ENCODE results near the gene MSMP. TPM values are rescaled to one million over a fixed set of nuclear protein-coding genes. Genes with fewer than 3 reads are reported as not detected.

MSMP gene
- total RNA-seq, 1 donor from 2014 or later, result not detected

DNA sequence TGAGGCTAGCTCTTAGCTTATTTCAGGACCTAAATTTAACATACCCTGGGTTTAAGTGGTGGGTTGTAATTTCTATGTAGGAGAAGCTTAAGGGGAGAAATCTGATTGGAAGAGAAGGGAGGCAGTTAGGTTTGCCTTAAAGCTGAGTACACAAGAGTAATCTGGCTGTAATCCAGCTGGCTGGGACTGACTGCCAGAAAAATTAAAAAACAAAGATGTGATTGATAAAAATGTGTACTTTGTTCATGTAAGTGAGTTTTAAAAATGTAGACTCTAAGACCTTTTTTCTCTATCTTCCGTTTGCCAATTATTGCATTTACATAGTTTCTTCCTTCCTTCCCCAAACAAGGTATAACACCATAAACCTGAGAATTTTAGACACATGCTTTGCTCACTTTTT, 17.5 kb upstream of the MSMP start:
- no peak for DNase-seq (ENCODE audit: low read depth)

DNA sequence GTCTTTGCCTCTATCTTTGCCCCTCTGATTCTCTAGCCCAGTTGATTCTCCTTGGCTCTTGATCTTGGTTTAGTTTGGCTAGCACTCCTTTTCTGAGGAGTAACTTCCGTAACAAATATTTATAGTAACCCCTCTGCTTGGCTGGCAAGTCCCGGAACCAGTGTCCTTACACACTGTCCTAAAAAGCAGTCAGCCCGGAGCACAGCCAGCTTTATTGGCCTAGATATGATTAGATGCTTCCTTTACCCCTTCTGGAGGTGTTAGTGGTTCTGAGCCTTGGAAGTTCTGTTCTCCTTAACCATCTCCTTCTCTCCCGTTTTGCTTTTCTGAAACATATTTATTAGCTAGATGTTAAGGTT, 17.0 kb upstream of the MSMP start:
- DNase-seq (ENCODE audit: low read depth), result no peak

DNA sequence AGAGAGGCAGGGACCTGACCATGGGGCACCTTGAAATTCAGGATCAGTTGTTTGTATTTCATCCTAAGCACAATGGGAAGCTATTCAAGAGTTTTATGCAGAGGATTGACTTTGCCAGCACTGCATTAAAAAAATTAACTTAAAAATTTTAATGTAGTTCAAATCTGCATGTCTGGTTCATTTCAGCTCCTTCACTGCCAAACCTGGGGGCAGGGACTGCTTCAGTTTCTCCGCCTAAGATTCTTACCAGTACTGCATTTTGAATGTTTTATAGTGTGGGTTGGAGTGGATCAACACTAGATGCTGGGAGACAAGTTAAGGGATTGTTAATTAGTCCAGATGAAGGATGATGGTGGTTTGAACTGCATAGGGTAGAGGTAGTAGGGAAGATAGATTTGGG, 15.7 kb upstream of the MSMP start:
- DNase-seq (ENCODE audit: low read depth), result no peak

DNA sequence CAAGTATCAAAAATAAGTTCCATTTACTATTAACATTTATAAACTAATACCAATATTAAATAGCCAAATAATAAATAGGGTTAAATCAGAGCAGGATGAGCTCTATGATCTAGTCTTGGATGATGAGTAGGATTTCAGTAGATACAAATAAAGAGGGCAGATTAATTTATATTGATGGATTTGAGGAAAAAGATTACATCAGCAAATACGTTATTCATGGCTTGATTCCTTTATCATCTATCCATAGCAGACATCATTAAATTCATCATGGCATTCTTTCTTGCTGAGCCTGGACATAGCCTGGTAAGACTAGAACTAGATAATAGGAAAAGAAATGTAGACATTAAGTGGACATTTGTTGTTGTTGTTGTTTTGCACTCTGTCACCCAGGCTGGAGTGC, 13.4 kb upstream of the MSMP start:
- no peak for DNase-seq (ENCODE audit: low read depth)

DNA sequence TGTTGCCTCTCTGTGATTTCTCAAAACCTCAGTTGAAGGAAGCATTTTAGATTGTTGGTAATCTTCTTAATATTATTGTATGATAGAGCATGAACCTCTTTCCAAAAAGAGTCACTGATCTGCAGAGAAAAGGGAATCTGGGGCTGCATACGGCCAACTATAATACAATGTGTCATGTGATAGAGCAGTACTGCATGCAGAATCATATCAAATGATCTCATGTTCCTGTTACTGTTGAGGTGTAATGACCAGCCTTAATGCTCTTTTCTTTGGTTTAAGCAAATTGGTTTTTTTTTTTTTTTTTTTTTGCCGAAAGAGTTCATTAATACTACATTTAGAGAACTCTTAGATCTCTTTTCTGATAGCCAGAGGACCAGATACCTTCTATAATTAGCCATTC, 12.9 kb upstream of the MSMP start:
- DNase-seq (ENCODE audit: low read depth), result no peak

DNA sequence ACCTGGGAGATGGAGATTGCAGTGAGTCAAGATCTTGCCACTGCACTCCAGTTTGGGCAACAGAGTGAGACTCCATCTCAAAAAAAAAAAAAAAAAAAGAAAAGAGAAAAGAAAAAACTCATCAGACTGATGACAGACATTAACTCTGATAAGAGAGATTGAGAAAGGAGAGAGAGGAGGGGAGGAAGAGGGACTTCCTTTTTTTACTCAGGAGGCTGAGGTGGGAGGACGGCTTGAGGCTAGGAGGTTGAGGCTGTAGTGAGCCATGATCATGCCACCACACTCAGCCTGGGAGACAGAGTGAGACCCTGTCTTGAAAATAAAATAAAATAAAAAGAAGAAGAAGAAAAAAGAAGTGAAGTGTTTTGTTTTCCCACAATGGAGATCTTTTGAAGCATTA, 9.7 kb upstream of the MSMP start:
- DNase-seq (ENCODE audit: low read depth), result no peak

DNA sequence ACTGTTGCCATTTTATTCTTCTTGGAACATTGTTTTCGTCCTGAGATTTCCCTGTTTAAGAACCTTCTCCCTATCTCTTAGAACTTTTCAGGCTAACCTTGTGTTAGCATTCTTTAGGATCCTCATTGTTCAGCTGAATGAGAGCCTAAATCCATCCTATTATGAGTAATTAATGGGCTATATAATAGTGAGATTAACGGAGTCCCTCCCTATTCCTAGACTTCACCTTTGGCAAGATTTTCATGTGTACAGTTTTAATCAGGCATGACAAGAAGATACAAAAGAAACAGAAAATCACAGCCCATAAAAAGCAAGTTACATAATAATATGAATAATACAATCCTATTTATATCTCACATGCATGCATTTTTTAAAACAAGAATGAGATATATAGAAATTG, 9.1 kb upstream of the MSMP start:
- DNase-seq (ENCODE audit: low read depth), result no peak

DNA sequence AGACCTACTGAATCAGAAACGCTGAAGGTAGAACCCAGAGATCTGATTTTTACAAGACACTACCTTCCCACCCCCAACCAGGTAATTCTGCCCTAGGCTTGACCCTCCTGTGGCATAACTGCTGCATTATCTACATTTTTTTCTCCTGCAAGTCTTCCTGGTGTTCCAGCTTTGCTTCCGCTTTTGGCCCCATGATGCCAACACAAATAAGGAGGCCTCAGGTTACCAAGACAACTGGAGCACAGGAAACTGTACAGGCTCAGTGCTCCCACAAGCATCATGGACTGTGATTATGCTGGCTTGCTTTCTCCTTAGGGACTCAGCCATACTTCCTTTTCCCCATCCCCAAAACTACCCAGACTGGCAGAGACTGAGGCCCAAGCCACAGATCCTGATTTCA, 6.6 kb upstream of the MSMP start:
- no peak for DNase-seq (ENCODE audit: low read depth)

DNA sequence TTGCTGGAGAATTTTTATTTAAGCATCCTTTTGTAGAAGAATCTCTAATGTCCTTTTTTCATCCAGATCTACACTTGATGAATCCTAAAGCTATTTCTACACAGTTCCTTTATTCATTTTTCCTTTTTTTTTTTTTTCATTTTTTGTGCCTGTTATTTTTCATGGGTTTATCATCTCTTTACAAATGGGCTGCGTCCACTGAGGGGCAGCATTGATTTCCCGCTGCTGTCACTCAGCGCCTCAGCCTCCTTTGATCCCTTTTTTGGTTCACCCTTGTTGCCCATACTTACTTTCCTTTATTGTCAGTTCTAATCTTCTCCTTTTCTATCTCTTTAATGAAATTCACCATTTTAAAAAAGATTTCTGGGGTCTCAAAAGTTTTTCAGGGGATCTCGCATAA, 5.7 kb upstream of the MSMP start:
- no peak for DNase-seq (ENCODE audit: low read depth)

DNA sequence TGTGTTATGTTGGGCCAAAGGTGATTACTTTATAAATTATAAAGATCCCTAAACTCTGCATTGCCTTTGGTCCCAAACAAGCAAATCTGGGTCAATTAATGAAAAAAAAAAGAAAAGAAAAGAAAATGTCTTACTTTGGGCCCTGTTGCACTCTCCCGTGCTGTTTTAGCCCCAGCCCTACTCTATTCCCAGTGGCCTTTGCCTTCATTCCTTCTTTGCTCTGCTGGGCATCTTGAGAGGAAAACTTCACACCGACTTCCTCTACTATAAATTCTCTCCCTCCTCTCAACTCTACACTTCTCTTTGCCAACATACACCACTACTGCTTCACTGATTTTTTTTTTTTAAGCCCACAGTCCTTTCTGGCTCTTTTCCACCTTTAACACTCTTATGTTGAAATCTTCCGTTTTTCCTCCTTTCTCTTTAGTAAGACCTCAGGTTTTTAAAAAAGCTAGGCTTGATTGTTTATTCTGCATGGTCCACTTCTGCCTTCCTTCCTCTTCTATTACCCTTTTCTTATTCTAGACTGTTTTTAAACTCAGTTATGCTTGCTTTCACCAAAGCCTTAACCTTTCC, 4.5 kb upstream of the MSMP start:
- no peak for DNase-seq (ENCODE audit: low read depth)

DNA sequence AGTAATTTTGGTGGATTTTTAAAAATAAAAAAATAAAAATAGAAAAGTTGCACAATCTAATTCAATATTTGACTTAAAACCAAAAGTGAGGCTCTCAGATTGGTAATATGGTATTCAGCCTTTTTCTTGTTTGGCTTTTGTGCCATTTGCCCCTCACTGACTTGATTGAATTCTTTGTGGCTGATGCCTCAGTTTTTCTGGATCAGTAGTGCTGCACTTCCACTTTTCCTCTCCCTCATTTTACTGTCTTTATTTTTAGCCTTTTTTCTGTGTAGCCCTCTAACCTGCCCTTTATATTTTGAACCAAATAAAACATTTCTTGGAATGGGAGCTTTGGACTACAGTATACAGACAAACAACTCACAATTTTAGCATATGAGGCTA, 3.8 kb upstream of the MSMP start:
- no peak for DNase-seq (ENCODE audit: low read depth)

DNA sequence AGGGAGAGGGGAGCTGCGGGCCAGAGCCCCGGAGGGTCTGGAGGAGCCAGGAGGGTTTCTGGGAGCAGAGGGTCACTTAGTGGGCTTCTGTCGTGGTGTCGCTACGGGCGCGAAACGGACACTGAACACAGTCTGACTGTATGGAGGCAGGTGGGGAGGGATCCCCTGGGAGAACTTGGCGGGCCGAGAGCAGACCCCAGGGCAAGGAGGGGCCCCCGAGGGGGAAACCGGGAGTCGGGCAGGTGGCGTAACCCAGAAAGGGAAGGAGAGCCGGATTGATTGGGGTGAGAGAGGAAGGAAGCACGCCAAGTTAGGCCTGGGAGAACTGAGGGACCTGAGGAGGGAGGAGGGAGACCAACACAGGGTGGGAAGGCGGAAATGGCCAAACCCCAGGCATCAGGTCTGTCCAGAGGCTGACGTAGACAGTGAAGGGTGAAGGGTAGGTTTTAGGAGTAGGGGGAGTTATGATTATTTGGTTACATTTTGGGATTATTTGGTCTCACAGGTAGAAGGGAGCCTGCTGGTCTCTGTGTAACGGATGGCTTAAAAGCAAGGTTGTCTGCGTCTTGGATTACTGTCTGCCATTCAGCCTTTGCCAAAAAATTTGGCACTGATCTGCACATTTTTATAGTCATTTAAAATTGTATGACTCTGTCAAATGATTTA, 3.3 kb upstream of the MSMP start:
- DNase-seq (ENCODE audit: low read depth), result no peak

DNA sequence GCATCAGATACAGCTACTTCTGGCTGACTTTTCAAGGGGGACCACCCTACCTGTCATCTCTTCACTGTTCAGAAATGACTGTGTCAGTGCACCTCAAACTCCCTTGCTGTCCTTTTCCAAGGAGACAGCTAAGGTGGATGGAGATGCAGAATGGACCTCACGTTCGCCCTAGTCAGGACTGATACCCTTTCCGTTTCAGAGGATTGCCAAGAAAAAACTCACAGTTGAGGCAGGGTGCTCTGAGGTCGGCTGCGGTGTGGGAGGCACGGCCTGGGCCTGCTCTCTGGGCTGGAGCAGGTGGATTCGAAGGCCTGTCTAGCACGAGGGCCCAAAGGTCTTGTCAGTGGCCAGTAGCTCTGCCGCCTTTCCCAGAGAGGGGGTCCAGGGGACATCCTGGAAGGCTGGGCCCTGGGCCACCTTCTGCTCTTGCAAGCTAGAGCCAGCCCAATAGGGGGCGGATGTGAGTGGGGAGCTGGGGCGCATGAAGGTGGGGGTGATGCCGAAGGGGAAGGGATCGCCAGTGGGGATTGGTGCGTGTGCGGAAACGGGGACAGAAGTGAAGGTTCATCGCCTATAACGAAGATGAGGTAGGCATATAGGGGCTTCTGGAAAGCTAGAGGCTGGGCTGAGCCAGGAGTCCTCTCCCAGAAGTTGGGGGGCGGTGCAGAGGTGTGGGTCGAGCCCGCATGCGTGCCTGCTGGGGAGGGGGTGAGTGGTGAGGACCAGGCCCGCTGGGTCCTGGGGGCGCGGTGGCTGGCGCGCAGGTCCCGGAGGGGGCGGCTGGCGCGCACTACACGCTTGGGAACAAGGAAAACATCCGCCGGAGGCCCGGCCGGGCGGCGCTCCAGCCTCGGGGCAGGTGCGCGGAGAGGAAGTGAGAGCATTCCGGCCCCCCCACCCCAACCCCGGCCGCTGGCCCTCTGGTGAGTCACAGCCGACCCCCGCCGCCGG, 2.5 kb upstream of the MSMP start:
- DNase-seq (ENCODE audit: low read depth), result no peak

DNA sequence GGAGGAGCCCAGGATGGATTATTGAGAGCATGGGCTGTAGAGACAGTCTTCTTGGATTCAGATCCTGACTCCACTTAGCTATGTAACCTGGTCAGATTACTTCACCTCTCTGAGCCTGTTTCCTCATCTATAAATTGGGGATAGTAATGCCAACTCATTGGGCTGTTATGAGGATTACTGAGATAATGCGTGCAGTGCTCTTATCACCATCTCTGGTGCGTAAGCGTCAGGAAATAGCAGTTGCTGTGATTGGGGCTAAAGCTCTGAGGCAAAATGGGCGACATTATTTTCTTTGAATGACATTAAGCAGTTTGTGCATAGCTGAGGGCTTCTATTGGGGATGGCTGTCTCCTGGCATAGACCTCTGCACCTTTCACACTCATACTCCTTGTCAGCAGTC, 995 bp upstream of the MSMP start:
- no peak for DNase-seq (ENCODE audit: low read depth)

DNA sequence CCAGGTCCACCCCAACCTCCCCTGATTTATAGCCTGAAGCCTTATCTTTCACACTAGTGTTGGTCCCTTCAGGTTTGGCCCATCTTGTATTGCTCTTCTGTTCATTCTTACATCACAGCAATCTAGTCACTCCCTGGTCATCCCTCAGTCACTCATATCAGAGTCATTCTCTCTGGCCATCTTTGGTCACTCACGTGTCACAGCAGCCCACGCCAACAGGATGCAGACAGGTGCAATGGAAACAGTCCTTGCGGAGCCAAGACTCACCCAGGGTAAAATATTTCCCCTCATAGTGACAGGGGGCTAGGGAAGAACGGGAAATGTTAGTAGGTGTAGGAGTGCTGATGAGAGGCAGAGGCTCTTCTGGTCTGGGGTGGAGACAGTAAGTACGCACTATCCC, 610 bp downstream of the MSMP start:
- DNase-seq (ENCODE audit: low read depth), result no peak

DNA sequence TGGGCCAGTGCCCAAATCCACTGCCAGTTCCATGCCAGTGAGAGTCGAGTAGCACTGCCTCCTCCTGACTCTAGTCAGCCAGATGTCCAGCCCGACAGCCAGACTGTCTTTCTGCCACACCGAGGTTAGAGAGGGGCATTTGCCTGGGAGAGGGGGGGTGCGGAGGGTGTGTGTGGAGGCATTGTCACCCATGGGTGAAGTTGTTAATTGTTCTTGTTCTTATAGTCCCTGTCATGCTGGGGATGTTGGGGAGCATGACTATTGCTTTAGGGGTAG, 3.9 kb downstream of the MSMP start:
- DNase-seq (ENCODE audit: low read depth), result peak; percentile 22

DNA sequence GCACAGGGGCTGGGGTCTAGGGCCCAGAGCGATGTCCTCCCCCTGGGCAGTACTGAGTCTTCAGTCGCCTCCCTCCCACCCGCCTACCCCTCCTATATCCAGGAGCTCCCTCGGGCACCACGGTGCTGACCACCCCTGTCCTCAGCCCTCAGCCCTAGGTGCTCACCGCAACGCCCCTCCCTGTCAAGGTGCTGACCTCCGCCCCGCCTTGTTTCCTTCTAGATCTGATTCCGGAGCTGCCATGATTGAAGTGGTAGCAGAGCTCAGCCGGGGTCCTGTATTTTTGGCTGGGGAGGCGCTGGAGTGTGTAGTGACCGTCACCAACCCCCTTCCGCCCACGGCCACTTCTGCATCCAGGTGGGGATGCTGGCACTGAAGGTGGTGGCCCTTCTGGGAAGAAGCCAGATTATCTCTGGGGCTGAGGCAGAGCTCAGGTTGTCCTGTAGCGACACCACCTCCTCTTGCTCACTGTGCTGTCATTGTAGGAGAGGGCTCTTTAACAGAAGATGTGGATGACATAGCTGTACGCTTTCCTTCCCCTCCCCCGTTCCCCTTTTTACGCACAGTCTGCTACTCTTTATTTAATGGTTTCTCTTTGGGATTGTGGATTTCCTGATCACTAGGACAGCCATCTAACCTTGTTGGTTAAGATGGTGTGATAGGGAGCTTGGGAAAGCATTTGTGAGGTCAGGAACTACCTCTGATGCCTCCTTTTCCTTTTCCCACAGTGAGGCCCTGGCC, 4.4 kb downstream of the MSMP start:
- DNase-seq (ENCODE audit: low read depth), result no peak

DNA sequence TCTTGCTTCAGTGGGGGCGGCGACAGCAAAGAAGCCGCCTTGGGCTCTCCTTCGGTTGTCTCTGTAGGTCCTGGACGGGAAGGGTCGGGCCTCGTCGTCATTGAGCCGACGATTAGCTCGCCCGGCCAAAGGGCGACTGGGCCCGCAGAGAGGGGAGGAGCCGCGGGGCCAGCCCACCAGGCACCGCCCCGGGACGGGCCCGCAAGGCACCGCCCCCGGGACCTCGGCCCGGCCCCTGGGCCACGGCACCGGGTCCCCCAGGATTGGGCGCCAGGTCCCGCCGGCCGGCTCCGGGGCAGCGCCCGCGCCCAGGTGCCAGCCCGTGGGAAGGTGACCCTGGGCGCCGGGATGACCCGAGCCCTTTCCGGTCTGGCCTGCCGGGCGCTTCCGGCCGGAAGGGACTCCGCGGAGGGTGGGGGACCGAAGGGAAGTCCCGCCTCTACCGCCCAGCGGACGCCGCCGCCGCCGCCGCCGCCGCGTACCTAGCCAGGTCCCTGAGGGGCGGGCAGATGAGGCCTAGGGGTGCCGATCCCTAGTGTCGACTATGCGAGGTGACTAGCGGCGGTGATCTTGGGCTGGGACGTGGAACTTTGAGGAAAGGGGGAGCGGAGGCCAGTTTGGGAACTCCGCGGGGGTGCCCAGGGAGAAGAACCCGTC, 5.1 kb downstream of the MSMP start, which contains the start of the genes GBA2 and RGP1:
Gene GBA2 (minus strand): TSS at position 371 of the 657 bp plus-strand sequence. CDS start 524 bp downstream, outside the sequence.
Gene RGP1 (plus strand): TSS at position 430 of the 657 bp plus-strand sequence. CDS start 469 bp downstream, outside the sequence.
- peak; percentile 76 for DNase-seq (ENCODE audit: low read depth)

DNA sequence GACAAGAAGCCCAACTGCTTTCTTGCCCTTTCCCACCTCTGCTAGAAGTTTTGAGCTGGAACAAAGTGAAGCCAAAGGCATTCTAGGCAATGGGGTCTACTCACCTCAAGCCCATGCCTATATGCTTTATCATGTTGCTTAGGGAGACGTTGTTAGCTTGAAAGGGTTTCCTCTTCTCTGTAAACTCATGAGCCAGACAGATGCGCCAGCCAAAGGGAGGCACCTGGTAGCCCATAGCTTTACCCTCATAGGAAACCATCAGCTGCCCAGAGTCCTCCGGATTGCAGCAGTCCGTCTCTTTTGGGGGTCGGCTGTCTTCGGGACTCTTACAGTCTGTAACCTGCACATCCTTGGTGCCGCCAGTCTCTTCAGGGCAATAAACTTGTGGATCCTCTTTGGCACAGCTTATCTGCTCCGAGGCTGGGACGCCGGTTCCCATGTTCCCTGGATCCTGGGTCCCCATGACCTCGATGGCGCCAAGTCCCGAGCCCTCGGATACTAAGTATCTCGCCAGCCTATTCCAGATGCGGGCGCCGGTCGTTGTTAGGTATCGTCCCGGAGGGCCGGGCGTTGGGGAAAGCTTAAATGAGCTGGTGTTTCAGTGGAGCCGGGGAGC, 5.7 kb downstream of the MSMP start:
- no peak for DNase-seq (ENCODE audit: low read depth)

DNA sequence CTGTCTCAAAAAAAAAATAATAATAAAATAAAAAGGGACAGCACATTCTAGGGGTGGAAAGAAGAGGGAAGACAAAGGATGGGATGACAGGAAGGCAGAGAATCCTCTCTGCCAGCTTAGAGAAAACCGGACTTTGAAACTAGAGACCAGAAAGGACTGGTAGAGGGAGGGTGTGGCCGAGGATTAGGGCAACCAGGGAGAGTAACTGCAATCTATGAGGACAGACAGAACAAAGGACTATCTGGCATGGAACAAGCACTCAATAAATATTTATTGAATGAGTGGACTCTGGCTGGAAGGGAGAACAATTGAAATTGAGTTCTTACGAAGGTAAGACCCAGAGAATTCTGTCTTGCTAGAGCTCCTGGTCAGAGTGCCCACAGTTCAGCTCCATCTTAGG, 7.5 kb downstream of the MSMP start:
- peak; percentile 17 for DNase-seq (ENCODE audit: low read depth)

DNA sequence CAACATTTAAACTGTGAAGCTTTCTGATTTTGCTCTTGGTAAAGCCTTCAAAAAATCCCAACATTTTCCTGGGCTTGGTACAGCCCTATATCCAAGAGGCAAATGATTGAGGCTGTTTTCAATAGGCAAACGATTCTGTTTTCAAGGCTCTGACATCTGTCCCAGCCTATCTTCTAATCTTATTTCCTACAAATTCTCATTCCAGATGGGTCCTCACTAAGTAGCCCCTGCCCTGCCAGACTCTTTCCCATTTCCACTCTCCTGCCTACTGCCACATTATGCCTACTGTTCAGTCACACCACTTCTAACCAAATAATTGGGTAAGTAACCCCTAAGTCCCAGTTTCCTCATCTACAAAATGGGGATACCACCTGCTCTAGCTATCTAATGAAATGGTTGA, 8.5 kb downstream of the MSMP start:
- DNase-seq (ENCODE audit: low read depth), result no peak
